T-cell (primary cell): ENCODE data around the gene KRTAP12-4. TPM values are rescaled to one million over a fixed set of nuclear protein-coding genes. Genes with fewer than 3 reads are reported as not detected.
A peak's percentile ranks its signal among the peaks of the same experiment; 100 is the strongest.
"Not testable (repeated sequence)": the region's sequence is repeated elsewhere in the genome, so short reads cannot be mapped to it uniquely, and the experiment has no call there.

ENCODE experiments used
- ATAC-seq, 4 experiments: fragments of 200-7000 bp in 3 of 4; fragments of 150-1000 bp in 1 of 4; cut with Tn5 transposase; replicated peaks in 1 of 4; 1 replicate in 3 of 4; 2 replicates in 1 of 4; pipeline ENCODE4 v1.10.0; 2021; ENCODE audit warnings: moderate library complexity in 3 of 4, mild to moderate bottlenecking in 2 of 4, moderate number of reproducible peaks in 1 of 4
- CTCF ChIA-PET, 2 donors: fragments of 300-600 bp; sonication (Branson Sonifier 250); formaldehyde crosslinking; loops; one replicate each; lab custom pipeline; 2022; ENCODE audit warnings: antibody characterized with exemption in 2 of 2; lab: Charles Lee
- POLR2A ChIA-PET, 2 donors: fragments of 300-600 bp; sonication (Branson Sonifier 250); formaldehyde crosslinking; loops; one replicate each; lab custom pipeline; 2022; ENCODE audit warnings: antibody characterized with exemption in 2 of 2; lab: Charles Lee
- DNase-seq, 35 experiments: peaks; one replicate each; pipeline versions ENCODE4 v3.0.0 to v3.0.0-alpha.2; 2013 to 2023
- H3K27ac ChIP-seq: one replicate; pipeline ENCODE4 v1.5.1; 2013; ENCODE audit warnings: low read length
- H3K27me3 ChIP-seq, 2 experiments: replicated peaks in 1 of 2; 1 replicate in 1 of 2; 2 replicates in 1 of 2; pipeline versions ENCODE4 v1.6.1 to v1.7.0; 2013; ENCODE audit warnings: low read length in 1 of 2, mixed read lengths in 1 of 2; ENCODE audit not compliant: control insufficient read depth in 2 of 2, insufficient read depth in 2 of 2; ENCODE audit errors: extremely low read depth in 1 of 2
- H3K36me3 ChIP-seq, 2 donors: 1 replicate in 1 of 2; 2 replicates in 1 of 2; pipeline versions ENCODE4 v1.6.1 to v1.7.0; 2013; ENCODE audit warnings: low read length in 1 of 2; ENCODE audit not compliant: control insufficient read depth in 2 of 2, insufficient read depth in 1 of 2; ENCODE audit errors: extremely low read depth in 1 of 2
- H3K4me1 ChIP-seq, 2 experiments: 1 replicate in 1 of 2; 2 replicates in 1 of 2; pipeline versions ENCODE4 v1.6.1 to v1.7.0; 2013; ENCODE audit warnings: low read length in 2 of 2, mixed read lengths in 1 of 2; ENCODE audit not compliant: insufficient read depth in 2 of 2, control insufficient read depth in 1 of 2; ENCODE audit errors: extremely low read depth in 1 of 2
- H3K4me3 ChIP-seq, 2 donors: 1 replicate in 1 of 2; 2 replicates in 1 of 2; pipeline versions ENCODE4 v1.5.1 to v1.7.0; 2013; ENCODE audit warnings: mild to moderate bottlenecking in 2 of 2, low read length in 1 of 2, moderate library complexity in 1 of 2; ENCODE audit not compliant: control insufficient read depth in 1 of 2; ENCODE audit errors: extremely low read depth in 1 of 2
- H3K9me3 ChIP-seq: 2 replicates; pipeline ENCODE4 v1.7.0; 2013
- H3K27ac Mint-ChIP-seq, 2 donors: one replicate each; pipeline ENCODE4 v1.8.0; 2020 to 2021; ENCODE audit warnings: mild to moderate bottlenecking in 2 of 2, mixed read lengths in 2 of 2
- H3K27me3 Mint-ChIP-seq, 2 donors: one replicate each; pipeline ENCODE4 v1.8.0; 2021 to 2022; ENCODE audit warnings: mixed read lengths in 2 of 2
- H3K36me3 Mint-ChIP-seq: one replicate; pipeline ENCODE4 v1.8.0; 2021; ENCODE audit warnings: mixed read lengths
- H3K4me1 Mint-ChIP-seq, 3 donors: one replicate each; pipeline ENCODE4 v1.8.0; 2020 to 2022; ENCODE audit warnings: mixed read lengths in 3 of 3, mild to moderate bottlenecking in 1 of 3
- H3K4me3 Mint-ChIP-seq, 3 donors: one replicate each; pipeline ENCODE4 v1.8.0; 2020 to 2022; ENCODE audit warnings: mild to moderate bottlenecking in 3 of 3, mixed read lengths in 3 of 3, moderate library complexity in 3 of 3
- H3K9me3 Mint-ChIP-seq, 3 donors: one replicate each; pipeline ENCODE4 v1.8.0; 2020 to 2022; ENCODE audit warnings: mixed read lengths in 3 of 3
- WGBS: methylation state at CpG from one replicate; pipeline ENCODE4 v1.1.5; 2013; ENCODE audit warnings: missing lambda C conversion rate; ENCODE audit not compliant: insufficient coverage; 5-methylcytosine and 5-hydroxymethylcytosine counted together
- total RNA-seq, 35 experiments: library from RNA in 6 of 35; stranded (reverse) in 6 of 35; fragments of 120-200 nt in 1 of 35; gene quantifications; one replicate each; pipeline versions ENCODE4 v1.2.1 to v1.2.4 and lab custom pipeline; 2013 to 2026

Gene KRTAP12-4
- total RNA-seq, 5 donors from 2014 or later (not counting 1 experiment from before 2014, with no cell fraction given) = not detected

DNA sequence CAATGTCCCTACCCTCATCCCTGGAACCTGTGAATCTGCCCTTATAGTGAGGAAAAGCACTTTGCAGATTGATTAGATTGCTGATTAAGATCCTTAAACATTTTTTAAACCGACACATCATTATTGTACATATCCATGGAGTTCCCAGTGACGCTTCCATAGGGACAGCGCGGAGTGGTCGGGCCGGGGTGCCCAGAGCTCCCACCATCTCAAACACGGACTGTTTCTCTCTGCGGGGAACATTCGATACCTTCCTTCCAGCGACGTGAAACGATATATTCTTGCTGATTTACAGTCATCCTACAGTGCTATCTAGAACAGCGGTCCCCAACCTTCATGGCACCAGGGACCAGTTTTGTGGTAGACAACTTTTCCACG, 46.6 kb upstream of the KRTAP12-4 start:
- Histone ChIP-seq H3K9me3 (no peaks in the 10 kb centered on the region), H3K27me3 (peaks cover 10 to 89% of the 10 kb centered on the region in 2 experiments), H3K27ac (no peak overlapping the region), H3K4me1 (peaks cover 0 to 5% of the 10 kb centered on the region in 2 experiments), H3K36me3 (no peaks in the 10 kb centered on the region), H3K4me3 (no peak overlapping the region)
- H3K9me3 Mint-ChIP-seq = peaks cover 0 to 8% (median 5%) of the 10 kb centered on the region in 3 donors
- H3K27me3 Mint-ChIP-seq = peaks cover 77 to 89% of the 10 kb centered on the region in 2 donors
- no peak overlapping the region for H3K27ac Mint-ChIP-seq
- ChIA-PET CTCF (no interaction called here), POLR2A (no interaction called here)
- DNase-seq (peak in 1 of 35 experiments; percentile 3), ATAC-seq (no peak)
- H3K4me3 Mint-ChIP-seq = no peak overlapping the region
- peaks cover 8% of the 10 kb centered on the region for H3K36me3 Mint-ChIP-seq
- WGBS = 90% methylated on average over 9 of the region's 14 CpGs
- H3K4me1 Mint-ChIP-seq = peaks cover 0 to 12% (median 6%) of the 10 kb centered on the region in 3 donors

DNA sequence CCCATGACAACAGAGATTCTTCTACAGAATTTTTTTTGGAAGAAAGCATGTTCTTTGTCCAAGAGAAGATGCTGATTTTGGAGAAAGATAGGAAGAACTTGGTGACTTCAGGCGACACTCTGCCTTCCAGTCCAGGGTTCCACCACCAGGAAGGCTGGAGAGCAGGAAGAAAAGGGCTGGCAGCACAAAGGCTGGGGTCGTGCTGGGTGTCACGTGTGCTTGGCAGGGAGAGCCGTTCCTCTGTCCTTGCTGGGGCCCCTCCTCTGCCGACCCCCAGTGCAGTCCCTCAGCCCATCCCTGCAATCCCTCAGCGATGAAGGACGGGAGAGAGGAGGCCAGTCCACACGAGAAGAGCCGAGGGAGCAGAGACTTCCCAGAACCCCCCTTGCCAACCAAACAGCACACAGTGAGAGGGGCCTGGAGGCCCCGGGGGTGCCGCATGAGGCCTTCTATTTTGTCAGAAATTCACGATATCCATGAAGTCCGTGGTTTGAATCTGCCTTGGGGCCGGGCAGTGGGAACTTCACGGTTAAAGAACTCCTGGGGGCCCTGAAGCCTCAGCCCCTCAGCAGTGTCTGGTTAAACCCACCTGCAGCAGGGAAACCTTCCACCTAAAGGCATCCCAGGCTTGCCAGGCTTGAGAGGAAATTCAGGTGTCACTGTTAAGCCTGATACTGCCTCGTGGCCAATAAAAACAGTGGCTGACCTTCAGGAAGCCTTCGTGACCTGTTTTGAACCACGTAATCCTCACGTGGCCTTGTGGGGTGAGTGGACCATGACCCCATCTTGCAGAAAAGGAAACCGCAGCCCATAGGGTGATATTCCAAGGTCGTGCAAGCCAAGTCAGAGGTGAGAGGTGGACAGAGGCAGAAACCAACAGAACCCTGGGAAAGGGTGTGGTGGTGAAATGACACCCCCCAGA, 45.9 kb upstream of the KRTAP12-4 start:
- peak in 1 of 35 experiments; percentile 15 for DNase-seq
- peaks cover 0 to 4% (median 2%) of the 10 kb centered on the region in 3 donors for H3K9me3 Mint-ChIP-seq
- peaks cover 5 to 12% (median 5%) of the 10 kb centered on the region in 3 donors for H3K4me1 Mint-ChIP-seq
- CTCF ChIA-PET = no interaction called here
- no peaks in the 10 kb centered on the region for H3K9me3 ChIP-seq
- H3K27ac ChIP-seq = no peak overlapping the region
- WGBS = 60% methylated on average over 14 of the region's 21 CpGs
- H3K4me1 ChIP-seq = peaks cover 0 to 5% of the 10 kb centered on the region in 2 experiments
- H3K27me3 ChIP-seq = peaks cover 9 to 88% of the 10 kb centered on the region in 2 experiments
- no peak overlapping the region for H3K4me3 ChIP-seq
- ATAC-seq = no peak
- peaks cover 3% of the 10 kb centered on the region for H3K36me3 Mint-ChIP-seq
- H3K27ac Mint-ChIP-seq = no peak overlapping the region
- no peak overlapping the region for H3K4me3 Mint-ChIP-seq
- POLR2A ChIA-PET = no interaction called here
- no peaks in the 10 kb centered on the region for H3K36me3 ChIP-seq
- peaks cover 73 to 86% of the 10 kb centered on the region in 2 donors for H3K27me3 Mint-ChIP-seq

DNA sequence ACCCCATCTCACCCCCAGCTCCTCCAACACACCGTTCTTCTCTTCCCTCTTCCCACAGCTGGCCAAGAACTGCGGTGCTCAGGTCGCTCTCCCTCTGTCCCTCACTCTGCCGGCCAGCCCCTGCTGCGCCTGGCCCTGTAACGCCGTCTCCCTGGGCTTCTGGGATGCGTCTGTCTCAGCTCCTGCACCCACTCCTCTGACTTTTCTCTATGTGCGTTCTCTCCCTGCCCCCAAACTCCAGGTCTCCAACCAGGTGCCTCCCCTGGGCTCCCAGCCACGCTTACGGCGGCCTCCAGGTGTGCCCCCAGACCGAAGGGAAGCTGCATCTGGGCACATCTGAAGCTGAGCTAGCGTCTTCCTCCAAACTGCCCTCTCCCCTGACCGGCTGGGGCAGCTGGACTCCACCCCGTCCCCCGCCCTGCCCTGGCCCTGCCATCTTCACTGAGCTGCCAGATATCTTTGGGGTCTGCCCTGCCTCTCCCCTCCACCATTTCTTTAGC, 45.1 kb upstream of the KRTAP12-4 start:
- peaks cover 9 to 84% of the 10 kb centered on the region in 2 experiments for H3K27me3 ChIP-seq
- WGBS = 52% methylated on average over 17 of the region's 17 CpGs
- ChIA-PET POLR2A (no interaction called here), CTCF (no interaction called here)
- H3K36me3 ChIP-seq = no peaks in the 10 kb centered on the region
- Mint-ChIP-seq H3K27me3 (peaks cover 66 to 78% of the 10 kb centered on the region in 2 donors), H3K36me3 (no peaks in the 10 kb centered on the region), H3K4me1 (peaks cover 5 to 17% (median 9%) of the 10 kb centered on the region in 3 donors), H3K27ac (peak overlapping the region in 1 of 2 donors; percentile 43), H3K9me3 (no peaks in the 10 kb centered on the region), H3K4me3 (no peak overlapping the region)
- H3K4me3 ChIP-seq = no peak overlapping the region
- H3K9me3 ChIP-seq = no peaks in the 10 kb centered on the region
- H3K27ac ChIP-seq = no peak overlapping the region
- DNase-seq (peak in 1 of 35 experiments; percentile 21), ATAC-seq (no peak)
- peaks cover 0 to 7% of the 10 kb centered on the region in 2 experiments for H3K4me1 ChIP-seq

DNA sequence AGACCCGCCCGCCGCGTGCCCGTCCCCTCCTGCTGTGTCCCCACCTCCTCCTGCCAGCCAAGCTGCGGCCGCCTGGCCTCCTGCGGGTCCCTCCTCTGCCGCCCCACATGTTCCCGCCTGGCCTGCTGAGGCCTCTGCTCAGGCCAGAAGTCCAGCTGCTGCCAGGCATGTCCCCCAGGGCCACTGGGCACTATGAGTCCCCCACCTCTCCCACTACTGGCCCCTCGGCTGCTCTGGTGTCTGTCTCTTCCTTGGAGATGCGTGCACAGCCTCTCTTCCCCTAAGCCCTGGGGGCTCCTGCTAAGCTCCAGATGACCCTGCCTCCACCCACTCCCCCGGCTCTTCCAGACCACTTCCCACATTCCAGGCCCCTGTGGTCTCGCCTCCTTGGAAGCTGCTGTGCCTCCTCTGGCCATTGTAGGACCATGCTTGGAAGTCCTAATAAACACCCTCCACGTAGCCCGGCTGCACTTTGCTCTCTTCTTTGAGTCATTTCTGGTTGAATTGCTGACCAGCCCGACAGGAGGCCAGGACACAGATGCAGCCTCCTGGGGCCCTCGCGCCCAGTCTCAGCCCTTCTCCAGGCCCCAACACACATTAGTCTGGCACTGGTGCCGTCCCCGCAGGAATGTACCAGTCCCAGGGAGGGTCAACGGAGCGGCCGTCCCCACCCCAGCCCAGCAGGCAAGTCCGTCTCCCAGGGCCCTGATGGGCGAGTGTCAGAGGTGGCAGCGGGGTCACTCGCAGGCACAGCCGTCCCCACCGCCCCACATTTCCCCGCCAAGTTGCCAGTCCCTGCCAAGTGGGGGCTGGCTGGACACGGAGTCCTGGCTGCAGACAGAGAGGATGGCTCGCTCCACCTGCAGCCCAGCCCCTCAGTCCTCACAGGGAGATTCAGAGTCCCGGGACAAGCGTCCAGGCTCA, 43.6 kb upstream of the KRTAP12-4 start:
- Histone ChIP-seq H3K27me3 (peaks cover 4 to 70% of the 10 kb centered on the region in 2 experiments), H3K9me3 (peaks cover 2% of the 10 kb centered on the region), H3K27ac (no peak overlapping the region), H3K4me1 (peaks cover 0 to 7% of the 10 kb centered on the region in 2 experiments), H3K4me3 (no peak overlapping the region), H3K36me3 (no peaks in the 10 kb centered on the region)
- CTCF ChIA-PET = no interaction called here
- 45% methylated on average over 27 of the region's 35 CpGs for WGBS
- peaks cover 5 to 20% (median 13%) of the 10 kb centered on the region in 3 donors for H3K4me1 Mint-ChIP-seq
- peak overlapping the region in 1 of 2 donors; percentile 78 for H3K27ac Mint-ChIP-seq
- POLR2A ChIA-PET = no interaction called here
- no peak overlapping the region for H3K4me3 Mint-ChIP-seq
- H3K27me3 Mint-ChIP-seq = peaks cover 58 to 68% of the 10 kb centered on the region in 2 donors
- H3K9me3 Mint-ChIP-seq = peaks cover 3 to 9% (median 7%) of the 10 kb centered on the region in 3 donors
- no peak for ATAC-seq
- H3K36me3 Mint-ChIP-seq = no peaks in the 10 kb centered on the region
- DNase-seq = no peak

DNA sequence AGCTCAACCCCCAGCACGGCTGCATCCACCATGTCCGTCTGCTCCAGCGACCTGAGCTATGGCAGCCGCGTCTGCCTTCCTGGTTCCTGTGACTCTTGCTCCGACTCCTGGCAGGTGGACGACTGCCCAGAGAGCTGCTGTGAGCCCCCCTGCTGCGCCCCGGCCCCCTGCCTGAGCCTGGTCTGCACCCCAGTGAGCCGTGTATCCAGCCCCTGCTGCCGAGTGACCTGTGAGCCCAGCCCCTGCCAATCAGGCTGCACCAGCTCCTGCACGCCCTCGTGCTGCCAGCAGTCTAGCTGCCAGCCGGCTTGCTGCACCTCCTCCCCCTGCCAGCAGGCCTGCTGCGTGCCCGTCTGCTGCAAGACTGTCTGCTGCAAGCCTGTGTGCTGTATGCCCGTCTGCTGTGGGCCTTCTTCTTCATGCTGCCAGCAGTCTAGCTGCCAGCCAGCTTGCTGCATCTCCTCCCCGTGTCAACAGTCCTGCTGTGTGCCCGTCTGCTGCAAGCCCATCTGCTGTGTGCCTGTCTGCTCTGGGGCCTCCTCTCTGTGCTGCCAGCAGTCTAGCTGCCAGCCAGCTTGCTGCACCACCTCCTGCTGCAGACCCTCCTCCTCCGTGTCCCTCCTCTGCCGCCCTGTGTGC, 42.8 kb upstream of the KRTAP12-4 start, which contains the start of gene KRTAP10-12:
TSS of gene KRTAP10-12 (plus strand) at position 1 of the 639 bp plus-strand sequence. CDS start at position 31, 30 bp downstream.
- peak within 1 kb of the TSS; percentile 12 to 78 for H3K27ac Mint-ChIP-seq

More for the DNA sequence above, 42.8 kb upstream of the KRTAP12-4 start, which contains the start of gene KRTAP10-12:
- Mint-ChIP-seq H3K4me1 (peaks cover 5 to 20% (median 13%) of the 10 kb centered on the region in 3 donors), H3K9me3 (peaks cover 6 to 15% (median 14%) of the 10 kb centered on the region in 3 donors), H3K27me3 (peaks cover 50 to 60% of the 10 kb centered on the region in 2 donors)
- 66% methylated on average over 9 of the region's 21 CpGs for WGBS
- H3K4me3 Mint-ChIP-seq, H3K36me3 ChIP-seq, H3K36me3 Mint-ChIP-seq, ATAC-seq, H3K9me3 ChIP-seq, DNase-seq, H3K4me3 ChIP-seq, POLR2A ChIA-PET, H3K4me1 ChIP-seq, H3K27ac ChIP-seq, CTCF ChIA-PET: not testable (repeated sequence)
- H3K27me3 ChIP-seq = peaks cover 4 to 62% of the 10 kb centered on the region in 2 experiments
